Measurements from ENCODE around the gene MAPK8IP2. TPM values are rescaled to one million over a fixed set of nuclear protein-coding genes. Genes with fewer than 3 reads are reported as not detected.

The MAPK8IP2 gene
- total RNA-seq, 1 donor from 2014 or later = 0.62 TPM

DNA sequence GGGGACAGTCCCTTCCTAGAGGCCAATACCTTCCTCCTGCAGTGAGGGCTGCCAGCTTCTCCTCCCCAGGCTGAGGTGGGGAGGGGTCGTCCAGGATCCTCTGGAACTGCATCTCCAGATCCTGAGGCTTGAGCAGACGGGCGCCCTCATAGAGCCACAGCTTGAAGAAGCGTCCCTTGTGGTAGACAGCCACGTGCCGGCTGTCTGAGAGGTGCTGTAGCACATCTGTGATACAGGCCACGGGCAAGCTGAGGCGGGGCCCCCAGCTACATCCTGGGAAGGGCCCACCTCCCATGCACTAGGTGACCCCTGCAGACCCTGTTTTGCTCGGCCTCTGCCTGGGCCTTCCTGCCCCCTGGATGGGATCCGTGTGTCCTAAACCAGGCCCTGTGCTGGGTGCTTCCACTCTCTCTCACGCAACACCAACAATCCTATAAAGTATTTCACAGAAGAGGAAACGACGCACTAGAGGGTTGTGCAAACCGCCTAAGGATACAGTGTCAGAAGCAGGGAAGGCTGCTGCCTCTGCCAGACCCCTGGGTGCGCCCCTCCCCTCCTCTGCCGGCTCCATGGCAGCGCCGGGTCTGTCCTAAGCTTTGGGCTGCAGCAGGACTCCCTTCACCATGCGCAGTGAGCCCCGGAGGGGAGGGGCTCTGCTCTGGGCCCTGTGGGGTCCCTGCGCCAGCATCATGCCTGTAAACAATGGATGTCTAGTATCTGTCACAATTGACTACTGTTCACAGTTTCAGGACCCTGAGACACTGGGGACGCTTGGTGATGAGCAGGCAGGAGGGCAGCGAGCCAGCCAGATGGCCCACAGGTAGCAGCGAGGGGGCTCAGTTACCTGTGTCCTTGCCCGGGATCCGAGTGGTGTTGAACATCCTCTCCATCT lies 26.9 kb upstream of the MAPK8IP2 start:
- ATAC-seq (ENCODE audit: poor library complexity) (no peak), DNase-seq (peak; percentile 26)
- intact Hi-C loops (cut with DNase I) = no loop called here

DNA sequence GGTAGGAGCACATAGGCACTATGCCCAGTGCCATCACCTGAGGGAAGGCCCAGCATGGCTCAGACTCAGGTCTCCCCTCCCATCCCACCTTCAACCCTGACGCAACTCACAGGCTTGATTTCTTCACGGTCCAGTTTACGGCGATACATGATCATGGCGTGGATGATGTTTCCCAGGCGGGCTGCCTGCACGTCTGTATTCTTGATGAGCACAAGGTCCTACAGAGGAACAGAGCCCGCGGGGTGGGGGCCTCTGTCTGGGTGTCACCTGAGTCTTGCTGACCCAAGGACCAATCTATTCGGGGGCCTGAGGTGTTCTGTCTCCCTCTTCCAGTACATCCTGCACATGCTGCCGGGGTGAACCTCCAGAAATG lies 26.2 kb upstream of the MAPK8IP2 start:
- DNase-seq (peak; percentile 35), ATAC-seq (ENCODE audit: poor library complexity) (no peak)
- intact Hi-C loops (cut with DNase I) = no loop called here

DNA sequence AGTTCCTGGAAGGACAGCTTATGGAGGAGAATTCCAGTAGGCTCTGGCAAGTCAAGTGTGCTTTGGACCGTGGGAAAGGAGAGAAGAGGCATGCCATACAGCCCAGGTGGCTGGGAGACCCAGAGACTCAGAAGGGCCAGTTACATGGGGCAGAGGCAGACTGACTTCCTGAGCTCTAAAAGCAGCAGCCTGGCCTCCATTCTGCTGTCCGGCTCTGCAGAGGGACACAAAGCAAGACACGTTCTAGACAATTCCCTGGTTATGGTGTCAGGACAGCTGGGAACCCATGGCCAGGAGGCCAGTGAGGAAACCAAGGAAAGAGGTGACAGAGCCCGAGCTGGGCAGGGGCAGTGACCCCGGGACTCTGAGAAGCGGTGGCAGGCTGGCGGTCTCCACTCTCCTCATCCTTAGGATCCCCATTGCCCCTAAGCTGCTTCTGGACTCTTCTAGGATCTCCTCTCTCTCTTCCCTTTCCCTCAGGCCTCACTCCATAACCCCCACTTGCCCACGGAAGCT lies 25.1 kb upstream of the MAPK8IP2 start:
- intact Hi-C loops (cut with DNase I) = loop anchor here (5.0 kb wide), 1 partner anchor 47 kb away; no protein-coding TSS in a partner anchor
- ATAC-seq (ENCODE audit: poor library complexity) (no peak), DNase-seq (peak; percentile 24)

DNA sequence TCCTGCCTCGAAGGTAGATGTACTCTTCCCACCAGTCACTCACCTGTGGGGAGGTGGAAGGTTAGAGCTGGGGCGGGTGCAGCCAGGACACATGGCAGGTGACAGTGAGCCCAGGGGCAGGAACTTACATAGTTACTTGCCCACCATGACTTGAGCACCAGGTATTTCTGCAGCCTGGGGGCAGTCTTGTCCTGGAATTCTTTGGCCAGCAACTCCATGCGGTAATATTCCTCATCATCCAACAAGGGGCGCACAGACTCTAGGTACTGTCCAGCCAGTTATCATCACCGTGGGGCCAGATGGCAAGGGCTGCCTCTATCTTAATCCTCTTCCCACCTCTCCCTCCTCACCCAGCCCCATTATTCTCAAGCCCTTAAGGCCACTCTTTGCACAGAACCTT lies 24.5 kb upstream of the MAPK8IP2 start:
- intact Hi-C loops (cut with DNase I) = loop anchor here (5.0 kb wide), 1 partner anchor 46 kb away; no protein-coding TSS in a partner anchor
- DNase-seq (peak; percentile 37), ATAC-seq (ENCODE audit: poor library complexity) (peak; percentile 6)

DNA sequence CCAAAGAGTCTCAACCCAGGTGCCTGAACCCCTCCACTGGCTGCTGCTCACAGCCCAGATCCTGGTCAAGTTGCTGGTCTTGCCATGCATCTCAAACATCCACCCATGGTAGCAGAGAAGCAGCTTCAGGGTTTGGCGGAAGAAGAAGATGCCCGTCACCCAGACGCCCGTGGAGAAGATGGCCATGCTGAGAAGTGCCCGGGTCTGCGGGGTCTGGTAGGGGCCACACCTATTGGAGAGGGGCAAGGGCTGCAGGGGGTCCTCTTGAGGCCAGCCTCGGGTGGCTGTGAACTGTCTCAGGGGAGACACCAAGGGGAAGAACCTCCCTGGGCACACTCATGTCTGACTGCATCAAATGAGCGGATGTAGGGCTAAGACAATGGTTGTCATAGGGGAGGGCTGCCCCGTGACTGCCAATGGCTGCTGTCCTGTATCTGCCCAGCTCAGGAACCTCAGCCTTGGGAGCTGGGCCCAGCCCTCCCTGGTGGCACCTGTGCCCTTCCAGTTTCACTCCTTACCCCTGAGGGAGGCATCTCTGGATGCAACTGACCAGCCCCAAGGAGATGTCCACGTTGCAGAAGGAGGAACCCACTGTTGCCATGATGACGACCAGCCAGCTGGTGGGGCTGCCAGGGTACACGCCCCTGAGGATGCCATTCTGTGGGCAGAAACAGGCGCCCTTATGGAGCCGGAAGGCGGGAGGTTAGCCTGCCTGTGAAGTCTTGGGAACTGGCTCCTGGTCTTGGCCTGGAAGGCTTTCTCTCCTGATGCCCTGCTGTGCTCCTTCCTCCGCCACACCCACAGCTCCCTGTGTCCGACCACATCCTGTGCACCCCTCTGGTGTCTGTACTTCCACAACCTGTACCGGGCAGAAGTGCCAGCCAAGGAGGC lies 23.5 kb upstream of the MAPK8IP2 start:
- ATAC-seq (ENCODE audit: poor library complexity) = no peak
- DNase-seq = peak; percentile 41
- intact Hi-C loops (cut with DNase I) = loop anchor here (5.0 kb wide), 1 partner anchor 45 kb away; no protein-coding TSS in a partner anchor

DNA sequence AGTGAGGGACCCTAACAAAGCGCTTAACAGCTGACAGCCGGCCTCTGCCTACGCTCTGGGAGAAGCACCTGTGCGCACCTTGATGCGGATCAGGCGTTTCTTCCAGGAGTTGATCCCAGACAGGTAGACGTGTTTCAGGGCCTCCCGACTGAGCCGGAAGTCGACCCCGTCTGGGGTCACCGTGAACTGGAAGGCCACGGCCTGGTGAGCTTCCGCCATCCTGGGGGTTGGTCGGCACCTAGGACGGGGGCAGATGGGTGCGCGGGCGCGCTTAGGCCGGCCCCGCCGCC lies 23.0 kb upstream of the MAPK8IP2 start:
- intact Hi-C loops (cut with DNase I) = loop anchor here (5.0 kb wide), 1 partner anchor 45 kb away; no protein-coding TSS in a partner anchor
- ATAC-seq (ENCODE audit: poor library complexity) (no peak), DNase-seq (no peak)

DNA sequence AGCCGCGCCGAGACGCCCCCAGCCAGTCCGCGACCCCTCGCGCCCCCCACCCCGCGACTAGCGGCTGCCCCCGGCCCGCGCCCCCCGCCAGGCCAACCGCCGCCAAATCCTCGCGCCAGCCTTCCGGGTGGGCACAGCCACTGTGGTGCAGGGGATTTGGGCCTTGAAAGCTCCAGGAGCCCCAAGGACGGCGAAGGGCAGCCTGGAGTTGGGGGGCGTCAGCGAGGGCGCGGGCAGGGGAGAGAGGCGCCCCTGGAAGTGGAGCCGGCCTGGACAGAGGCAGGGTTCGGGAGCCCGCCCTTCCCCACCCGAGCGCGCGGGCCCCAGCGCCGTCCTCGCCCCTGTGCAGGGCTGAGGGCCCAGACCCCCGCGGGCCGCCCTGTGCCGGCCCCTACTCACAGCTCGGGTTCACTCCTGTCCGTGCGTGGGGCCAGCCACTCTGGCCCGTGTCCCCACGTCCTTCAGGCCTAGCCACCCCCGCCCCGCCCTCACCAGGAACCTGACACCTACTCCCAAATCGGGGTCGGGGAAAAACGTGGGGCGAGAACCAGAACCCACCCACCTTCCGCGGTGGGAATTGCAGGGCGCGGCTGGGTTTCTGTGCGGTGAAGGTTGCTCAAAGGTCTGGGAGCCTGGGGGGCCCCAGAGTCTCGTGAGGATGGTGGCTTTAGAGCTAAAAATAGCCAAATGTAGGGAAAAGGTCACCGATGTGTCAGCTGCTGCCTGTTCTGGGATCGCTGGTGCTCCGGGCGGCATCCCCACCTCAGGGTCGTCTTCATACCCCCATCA lies 22.4 kb upstream of the MAPK8IP2 start, which contains the start of gene CPT1B:
Gene CPT1B, minus strand, starts transcription at position 441 of the 789 bp plus-strand sequence. CDS start 512 bp downstream, outside the sequence.
- intact Hi-C loops (cut with DNase I) = loop anchor here (5.0 kb wide), 1 partner anchor 44 kb away; no protein-coding TSS in a partner anchor
- ATAC-seq (ENCODE audit: poor library complexity) (peak; percentile 36), DNase-seq (peak; percentile 77)

DNA sequence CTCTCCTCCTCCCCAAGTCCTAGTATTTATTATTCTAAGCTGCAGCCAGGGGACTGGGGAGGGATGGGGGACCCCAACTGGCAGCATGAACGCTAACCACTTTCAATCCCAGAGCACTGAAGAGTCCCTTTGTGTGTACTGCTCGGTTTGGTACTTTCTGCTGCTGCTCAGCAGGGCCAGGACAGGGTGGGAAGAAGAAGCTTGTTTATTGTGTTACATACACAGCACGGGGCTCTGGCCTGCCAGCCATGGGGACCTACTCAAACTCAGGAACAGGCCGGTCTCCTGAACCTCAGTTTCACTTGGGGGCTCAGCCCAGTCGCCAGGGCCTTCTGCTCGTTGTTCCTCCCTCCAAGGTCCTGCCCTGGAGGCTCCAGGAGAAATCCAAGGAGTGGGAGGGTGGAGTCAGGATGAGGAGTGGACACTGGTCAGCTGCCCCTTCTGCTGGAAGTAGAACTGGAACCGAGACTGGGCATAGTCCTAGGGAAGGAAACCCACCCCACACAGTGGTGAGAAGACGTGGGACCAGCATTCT lies 21.8 kb upstream of the MAPK8IP2 start:
- intact Hi-C loops (cut with DNase I) = loop anchor here (5.0 kb wide), 1 partner anchor 43 kb away; no protein-coding TSS in a partner anchor
- no peak for ATAC-seq (ENCODE audit: poor library complexity)
- peak; percentile 37 for DNase-seq

DNA sequence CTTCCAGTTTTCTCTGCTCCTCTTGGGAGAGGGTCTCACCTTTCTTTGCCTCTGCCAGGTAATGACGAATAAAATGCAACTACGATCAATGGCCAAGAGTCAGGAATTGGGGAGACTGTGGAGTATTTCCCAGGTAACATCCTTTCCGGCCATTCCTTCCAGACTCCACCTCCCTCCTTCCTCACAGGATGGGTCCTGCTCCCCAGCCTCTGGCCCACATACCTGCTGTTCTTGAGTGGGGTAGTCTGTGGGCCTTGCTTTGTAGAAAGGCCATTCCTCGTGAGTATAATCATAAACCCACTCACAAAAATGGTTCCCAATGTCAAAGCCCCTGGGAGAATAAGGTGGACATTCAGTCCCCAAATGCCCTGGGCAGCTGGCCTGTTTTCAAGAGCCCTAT lies 20.8 kb upstream of the MAPK8IP2 start:
- intact Hi-C loops (cut with DNase I) = loop anchor here (5.0 kb wide), 2 partner anchors 43 to 53 kb away; no protein-coding TSS in a partner anchor
- ATAC-seq (ENCODE audit: poor library complexity) (no peak), DNase-seq (peak; percentile 3)

DNA sequence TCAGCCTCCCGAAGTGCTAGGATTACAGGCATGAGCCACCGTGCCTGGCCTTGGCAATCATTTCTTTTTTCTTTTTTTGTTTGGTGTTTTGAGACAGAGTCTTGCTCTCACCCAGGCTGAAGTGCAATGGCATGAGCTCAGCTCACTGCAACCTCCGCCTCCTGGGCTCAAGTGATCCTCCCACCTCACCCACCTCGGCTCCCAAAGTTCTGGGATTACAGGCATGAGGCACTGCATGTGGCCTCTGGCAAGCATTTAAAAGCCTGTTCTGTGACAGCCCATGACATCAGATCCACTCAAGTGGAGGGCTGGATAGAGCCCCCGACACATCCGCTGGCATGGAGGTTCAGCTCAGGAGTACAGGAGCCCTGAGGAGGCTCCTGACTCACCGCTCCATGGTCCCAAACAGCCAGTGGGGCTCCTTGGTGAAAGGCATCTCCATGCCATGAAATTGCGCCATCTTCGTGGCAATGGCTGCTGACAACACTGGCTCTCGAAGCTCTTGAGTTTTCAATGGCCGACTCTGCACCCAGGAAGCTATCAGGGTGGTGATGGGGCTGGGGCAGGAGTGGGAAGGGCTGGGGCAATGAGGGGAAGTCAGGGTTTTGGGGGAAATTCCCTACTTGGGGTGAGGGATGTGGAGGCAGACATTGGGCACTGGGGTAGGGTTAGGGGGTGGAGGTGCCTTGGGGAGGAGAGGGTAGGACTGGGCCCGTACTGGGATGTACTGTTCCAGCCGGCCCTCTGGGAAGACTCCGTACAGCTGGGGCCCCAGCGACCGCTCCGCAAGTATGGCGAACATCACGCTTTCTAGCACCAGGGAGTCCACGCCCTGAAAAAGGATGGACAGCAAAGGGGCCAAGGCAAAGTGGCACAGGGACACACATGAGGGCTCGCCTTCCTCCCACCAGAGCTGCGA lies 19.3 kb upstream of the MAPK8IP2 start:
- intact Hi-C loops (cut with DNase I) = loop anchor here (5.0 kb wide), 1 partner anchor 51 kb away; no protein-coding TSS in a partner anchor
- DNase-seq (peak; percentile 41), ATAC-seq (ENCODE audit: poor library complexity) (no peak)

DNA sequence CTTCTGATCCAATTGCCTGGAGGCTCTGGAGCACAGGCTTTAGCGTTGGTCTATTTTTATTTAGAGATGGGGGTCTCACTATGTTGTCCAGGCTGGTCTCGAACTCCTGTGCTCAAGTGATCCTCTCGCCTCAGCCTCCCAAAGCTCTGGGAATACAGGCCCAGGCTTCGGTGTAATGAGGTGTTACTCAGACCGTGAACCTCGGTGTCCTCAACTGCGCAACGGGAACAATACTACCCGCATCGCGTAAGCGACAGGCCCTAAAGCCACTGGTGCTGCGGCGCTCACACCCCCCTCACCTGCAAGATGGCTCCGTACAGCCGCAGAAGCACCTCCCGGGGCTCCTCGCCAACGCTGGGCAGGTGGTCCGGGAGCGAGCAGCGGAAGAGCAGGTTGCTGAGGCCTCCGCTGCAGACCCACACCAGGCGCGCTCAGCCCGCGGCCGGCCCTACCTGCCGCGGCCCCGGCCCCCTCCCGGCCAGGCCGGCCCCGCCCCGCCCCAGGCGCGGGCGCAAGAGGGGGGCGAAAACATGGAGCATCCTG lies 18.6 kb upstream of the MAPK8IP2 start:
- DNase-seq = no peak
- intact Hi-C loops (cut with DNase I) = loop anchor here (5.0 kb wide), 1 partner anchor 50 kb away; no protein-coding TSS in a partner anchor

DNA sequence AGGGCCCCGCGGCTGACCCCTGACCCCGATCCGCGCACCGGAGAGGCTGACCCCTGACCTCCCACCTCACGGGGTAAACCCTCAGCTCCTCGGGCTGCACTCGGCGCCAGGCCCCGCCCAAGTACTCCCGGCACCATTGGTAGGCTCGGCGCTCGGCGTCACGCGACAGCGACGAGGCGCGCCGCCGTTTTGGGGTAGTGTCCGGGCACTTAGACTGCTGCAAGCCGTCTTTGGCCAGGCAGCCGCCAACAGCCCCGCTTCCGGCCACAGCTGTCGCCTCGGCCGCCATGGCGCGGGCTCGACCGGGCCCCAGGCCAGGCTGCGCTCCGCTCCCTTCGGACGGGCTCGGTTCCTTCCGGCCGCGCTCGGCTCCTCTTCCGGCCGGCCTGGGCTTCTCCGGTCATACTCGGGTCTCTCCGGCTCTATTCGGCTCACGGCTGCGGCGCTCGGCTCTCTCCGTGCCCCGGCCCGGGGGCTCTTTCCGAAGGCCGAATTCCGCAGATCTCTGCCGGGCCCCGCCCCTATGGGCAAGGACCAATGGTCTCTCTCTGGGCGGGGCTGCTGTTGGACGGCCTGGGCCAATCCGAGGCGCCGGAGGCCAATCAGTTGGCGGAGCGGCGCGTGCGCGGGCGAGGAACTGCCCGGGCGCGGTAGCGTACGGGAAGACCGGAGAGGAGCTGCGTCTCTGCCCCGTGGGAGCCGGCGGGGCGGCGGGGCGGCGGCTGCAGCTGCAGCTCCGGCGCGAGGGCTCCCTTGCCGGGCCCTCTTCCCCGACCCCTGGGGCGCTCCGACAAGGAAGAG lies 17.9 kb upstream of the MAPK8IP2 start, which contains the start of gene CHKB:
Gene CHKB, minus strand, starts transcription at position 357 of the 801 bp plus-strand sequence. Its CDS starts 68 bp downstream, at position 289.
- ATAC-seq (ENCODE audit: poor library complexity) (peak; percentile 95), DNase-seq (peak; percentile 99)
- intact Hi-C loops (cut with DNase I) = loop anchor here (5.0 kb wide), 1 partner anchor 50 kb away; no protein-coding TSS in a partner anchor

More for the DNA sequence above, 18.6 kb upstream of the MAPK8IP2 start:
- no peak for ATAC-seq (ENCODE audit: poor library complexity)

DNA sequence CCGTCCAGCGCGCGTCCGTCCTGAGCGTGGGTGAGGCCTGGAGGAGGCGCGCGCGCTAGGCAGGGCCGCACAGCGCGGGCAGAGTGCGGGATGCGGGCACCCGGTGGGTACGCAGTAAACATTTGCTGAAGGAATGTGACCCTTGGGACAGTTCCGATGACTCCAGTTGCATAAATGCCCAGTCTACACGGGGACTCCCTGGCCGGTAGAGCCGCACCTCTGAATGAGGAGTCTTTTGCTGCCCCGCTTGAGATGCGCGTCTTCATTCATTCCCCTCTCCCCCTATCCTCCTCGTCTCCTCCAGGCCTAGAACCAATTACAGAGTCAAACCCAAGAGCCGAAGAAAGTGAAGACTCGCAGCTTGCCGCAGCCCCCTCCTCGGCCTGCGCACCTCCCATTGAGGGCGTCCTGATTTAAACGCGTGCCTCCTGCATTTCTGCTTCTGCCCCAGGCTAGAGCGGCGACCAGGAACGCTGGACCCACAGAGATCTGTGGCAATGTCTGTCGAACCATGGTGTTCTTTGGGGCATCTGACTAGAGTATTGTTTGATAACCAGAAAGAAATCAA lies 17.2 kb upstream of the MAPK8IP2 start:
- ATAC-seq (ENCODE audit: poor library complexity) (peak; percentile 28), DNase-seq (peak; percentile 28)
- intact Hi-C loops (cut with DNase I) = loop anchor here (5.0 kb wide), 1 partner anchor 49 kb away; no protein-coding TSS in a partner anchor

DNA sequence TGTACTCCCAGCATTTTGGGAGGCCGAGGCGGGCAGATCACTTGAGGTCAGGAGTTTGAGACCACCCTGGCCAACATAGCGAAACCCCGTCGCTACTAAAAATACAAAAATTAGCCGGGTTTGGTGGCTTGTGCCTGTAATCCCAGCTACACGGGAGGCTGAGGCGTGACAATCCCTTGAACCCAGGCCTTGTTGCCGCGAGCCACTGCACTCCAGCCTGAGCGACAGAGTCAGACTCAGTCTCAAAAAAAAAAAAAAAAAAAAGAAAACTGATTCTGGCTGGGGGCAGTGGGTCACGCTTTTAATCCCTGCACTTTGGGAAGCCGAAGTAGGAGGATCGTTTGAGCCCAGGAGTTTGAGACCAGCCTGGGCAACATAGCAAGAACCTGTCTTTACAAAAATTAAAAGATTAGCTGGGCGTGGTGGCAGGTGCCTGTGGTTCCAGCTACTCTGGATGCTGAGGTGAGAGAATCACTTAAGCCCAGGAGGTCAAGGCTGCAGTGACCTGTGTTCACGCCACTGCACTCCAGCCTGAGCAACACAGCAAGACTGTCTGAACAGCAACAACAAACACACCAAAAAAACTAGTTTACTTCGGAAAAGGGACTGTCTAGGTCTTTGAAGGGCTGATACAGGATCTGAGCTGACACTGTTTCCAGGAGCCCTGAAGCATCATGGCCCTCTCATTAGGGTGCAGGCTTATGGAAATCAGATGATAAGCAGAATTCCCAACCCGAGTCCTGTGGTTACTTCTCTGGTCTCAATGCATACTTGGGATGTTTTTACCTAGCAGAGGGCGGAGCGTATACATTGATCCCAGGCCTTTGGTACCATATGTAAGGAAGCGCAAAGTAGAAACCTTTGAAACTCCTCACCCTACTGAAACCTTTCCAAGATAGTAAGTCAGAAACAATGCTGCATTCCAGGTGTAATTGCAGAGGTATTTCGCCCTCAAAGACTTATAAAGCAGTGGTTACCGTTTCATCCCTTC lies 16.2 kb upstream of the MAPK8IP2 start:
- ATAC-seq (ENCODE audit: poor library complexity) (no peak), DNase-seq (peak; percentile 8)
- intact Hi-C loops (cut with DNase I) = loop anchor here (5.0 kb wide), 1 partner anchor 48 kb away; no protein-coding TSS in a partner anchor

Measured in Right ventricle myocardium superior (tissue), 1 donor.